Cardiac muscle cell (in vitro differentiated cells and primary cell): ENCODE results near the gene NXF1. TPM values are rescaled to one million over a fixed set of nuclear protein-coding genes. Genes with fewer than 3 reads are reported as not detected.

ENCODE experiments used
- DNase-seq, 2 donors: peaks; one replicate each; pipeline versions ENCODE4 v3.0.0 to v3.0.0-alpha.2; 2010 to 2017; ENCODE audit warnings: low read depth in 1 of 2, low spot score in 1 of 2
- H3K27ac ChIP-seq: fragments of 200-600 bp; sonication (generic); 2 replicates; pipeline ENCODE4 v1.5.1; 2016
- H3K27me3 ChIP-seq: fragments of 200-600 bp; sonication (generic); 2 replicates; pipeline ENCODE4 v1.6.0; 2016; ENCODE audit warnings: control low read depth
- H3K36me3 ChIP-seq: fragments of 200-600 bp; sonication (generic); 2 replicates; pipeline ENCODE4 v1.5.1; 2016; ENCODE audit warnings: control low read depth
- H3K4me1 ChIP-seq: fragments of 200-600 bp; sonication (generic); 2 replicates; pipeline ENCODE4 v1.8.1; 2017; ENCODE audit warnings: low read depth, mild to moderate bottlenecking, mixed run types
- H3K4me3 ChIP-seq: fragments of 200-600 bp; sonication (generic); 2 replicates; pipeline ENCODE4 v1.5.1; 2016; ENCODE audit warnings: mild to moderate bottlenecking
- H3K9me3 ChIP-seq: fragments of 200-600 bp; sonication (generic); 2 replicates; pipeline ENCODE4 v1.5.1; 2017; ENCODE audit warnings: low read depth, mild to moderate bottlenecking, control low read depth
- polyA plus RNA-seq: library from polyadenylated mRNA; unstranded; fragments of >200 nt; fragmentation: Nextera tagmentation; extraction: Ambion mirVana; gene quantifications from 2 replicates; pipeline ENCODE4 v1.2.1, GENCODE V29; 2016
- total RNA-seq: library from RNA; depleted of rRNA; stranded (reverse); fragments of >200 nt; gene quantifications from 2 replicates; pipeline ENCODE4 v1.2.3, GENCODE V29; 2016
- TF ChIP-seq, protein P1 (sequence below): IDR thresholded peaks from 2 replicates; pipeline ENCODE4 v1.5.1; 2012; ENCODE audit warnings: low read depth, mild to moderate bottlenecking, low read length

NXF1 gene
- total and polyA plus RNA-seq, 2 experiments from 2014 or later = 60.7 to 127 TPM

DNA sequence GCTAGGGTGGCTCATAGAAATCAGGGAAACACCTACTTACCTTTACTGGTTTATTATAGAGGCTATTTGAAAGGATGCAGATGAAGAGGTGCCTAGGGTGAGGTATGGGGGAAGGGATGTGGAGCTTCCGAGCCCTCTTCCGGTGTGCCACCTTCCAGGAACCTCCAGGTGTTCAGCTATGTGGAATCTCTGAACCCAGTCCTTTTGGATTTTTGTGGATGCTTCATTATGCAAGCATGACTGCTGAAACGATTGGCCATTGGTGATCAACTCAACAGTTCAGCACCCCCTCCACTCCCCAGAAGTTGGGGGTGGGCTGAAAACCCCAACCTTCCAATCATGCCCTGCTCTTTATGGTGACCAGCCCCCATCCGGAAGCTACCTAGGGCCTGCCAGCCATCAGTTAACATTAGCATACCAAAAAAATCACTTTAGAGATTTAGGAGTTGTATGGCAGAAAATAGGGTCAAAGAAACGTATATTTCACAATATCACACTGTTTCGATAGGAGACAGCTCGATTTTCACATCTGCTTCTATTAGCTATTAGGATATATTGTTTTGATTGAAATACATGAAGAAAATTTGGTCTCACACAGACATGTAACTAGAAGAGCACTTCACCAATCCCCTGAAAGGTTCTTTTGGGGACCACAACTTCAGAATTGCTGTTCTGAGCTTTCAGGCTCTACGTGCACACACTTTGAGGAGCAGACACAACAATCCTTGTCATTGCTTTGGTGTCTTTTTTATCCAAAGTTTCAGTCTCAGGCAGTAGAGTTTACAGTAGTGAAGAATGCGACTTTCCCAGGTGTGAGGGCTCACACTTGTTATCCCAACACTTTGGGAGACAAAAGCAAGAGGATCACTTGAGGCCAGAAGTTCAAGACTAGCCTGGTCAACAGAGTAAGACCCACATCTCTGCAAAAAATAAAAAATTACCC is 47.1 kb downstream of the NXF1 start:
- no peaks in the 10 kb centered on the region for H3K9me3 ChIP-seq
- H3K27ac ChIP-seq = peak overlapping the region; percentile 19
- no peak overlapping the region for H3K4me3 ChIP-seq
- no peak for DNase-seq
- TF ChIP-seq, protein P1, sequence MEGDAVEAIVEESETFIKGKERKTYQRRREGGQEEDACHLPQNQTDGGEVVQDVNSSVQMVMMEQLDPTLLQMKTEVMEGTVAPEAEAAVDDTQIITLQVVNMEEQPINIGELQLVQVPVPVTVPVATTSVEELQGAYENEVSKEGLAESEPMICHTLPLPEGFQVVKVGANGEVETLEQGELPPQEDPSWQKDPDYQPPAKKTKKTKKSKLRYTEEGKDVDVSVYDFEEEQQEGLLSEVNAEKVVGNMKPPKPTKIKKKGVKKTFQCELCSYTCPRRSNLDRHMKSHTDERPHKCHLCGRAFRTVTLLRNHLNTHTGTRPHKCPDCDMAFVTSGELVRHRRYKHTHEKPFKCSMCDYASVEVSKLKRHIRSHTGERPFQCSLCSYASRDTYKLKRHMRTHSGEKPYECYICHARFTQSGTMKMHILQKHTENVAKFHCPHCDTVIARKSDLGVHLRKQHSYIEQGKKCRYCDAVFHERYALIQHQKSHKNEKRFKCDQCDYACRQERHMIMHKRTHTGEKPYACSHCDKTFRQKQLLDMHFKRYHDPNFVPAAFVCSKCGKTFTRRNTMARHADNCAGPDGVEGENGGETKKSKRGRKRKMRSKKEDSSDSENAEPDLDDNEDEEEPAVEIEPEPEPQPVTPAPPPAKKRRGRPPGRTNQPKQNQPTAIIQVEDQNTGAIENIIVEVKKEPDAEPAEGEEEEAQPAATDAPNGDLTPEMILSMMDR = no peak
- peaks cover 8% of the 10 kb centered on the region for H3K4me1 ChIP-seq
- no peaks in the 10 kb centered on the region for H3K36me3 ChIP-seq
- H3K27me3 ChIP-seq = no peaks in the 10 kb centered on the region

DNA sequence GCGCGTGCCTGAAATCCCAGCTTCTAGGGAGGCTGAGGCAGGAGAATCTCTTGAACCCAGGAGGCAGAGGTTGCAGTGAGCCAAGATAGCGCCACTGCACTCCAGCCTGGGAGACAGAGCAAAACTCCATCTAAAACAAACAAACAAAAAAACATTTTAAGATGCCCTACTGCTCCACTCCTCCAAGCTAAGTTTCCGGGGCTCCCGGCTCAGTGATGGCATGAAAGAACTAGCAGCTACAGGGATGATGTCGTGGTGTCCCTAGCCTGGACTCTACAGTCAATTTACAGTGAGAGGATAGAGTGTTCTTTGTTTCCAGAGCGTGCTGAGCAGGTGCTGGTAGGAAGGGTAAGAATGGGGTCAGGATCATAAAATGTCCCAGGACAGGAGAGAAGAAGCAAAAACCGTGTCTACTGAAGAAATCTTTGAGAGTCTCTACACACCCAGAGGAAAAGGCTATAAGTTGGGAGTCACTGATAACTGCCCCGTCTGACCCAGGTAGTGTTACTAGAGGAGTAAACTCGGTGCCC is 50.1 kb downstream of the NXF1 start:
- Histone ChIP-seq H3K4me3 (no peak overlapping the region), H3K9me3 (no peaks in the 10 kb centered on the region), H3K4me1 (peaks cover 6% of the 10 kb centered on the region), H3K27ac (peak overlapping the region; percentile 86), H3K36me3 (peaks cover 3% of the 10 kb centered on the region), H3K27me3 (no peaks in the 10 kb centered on the region)
- no peak for DNase-seq
- TF ChIP-seq, protein P1 = no peak

DNA sequence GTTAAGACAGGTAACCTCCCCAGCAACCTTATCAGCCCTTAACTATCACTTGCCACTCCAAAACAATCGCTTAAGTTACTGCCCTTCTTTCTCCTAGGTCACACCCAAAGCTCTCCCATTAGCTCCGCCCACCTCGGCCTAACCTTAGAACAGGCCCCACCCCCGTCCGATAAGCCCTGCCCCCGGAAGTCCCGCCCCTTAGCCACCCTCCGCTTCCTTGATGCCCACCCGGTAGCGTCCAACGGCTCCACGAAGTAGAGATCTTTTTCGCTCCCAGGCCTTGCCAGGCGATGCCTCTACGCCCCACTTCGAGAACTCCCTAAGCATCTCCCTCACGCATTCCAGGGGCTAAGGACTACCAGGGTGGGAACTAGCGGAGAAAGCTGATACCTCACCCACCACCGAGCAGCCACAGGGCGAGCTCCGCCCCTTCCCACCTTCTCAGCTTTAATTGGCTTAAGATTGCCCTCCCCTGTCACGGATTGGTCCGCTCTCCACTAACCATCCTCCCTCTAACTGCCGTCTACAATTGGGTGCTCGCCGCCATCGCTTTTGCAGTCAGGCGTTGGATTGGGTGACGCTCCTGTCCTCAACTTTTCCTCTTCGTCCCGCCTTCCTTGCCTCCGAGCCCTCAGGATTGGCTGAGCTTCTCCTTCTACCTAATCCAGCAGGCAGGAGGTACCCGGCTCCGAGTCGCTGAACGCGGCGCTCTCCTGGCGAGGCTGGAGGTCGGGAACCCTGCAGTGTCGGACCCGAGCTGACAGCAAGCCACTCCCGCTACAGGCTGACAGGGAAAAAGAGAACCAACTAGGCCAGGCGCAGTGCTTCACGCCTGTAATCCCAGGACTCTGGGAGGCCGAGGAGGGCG is 51.3 kb downstream of the NXF1 start, which contains the start of gene ZBTB3:
Gene ZBTB3, minus strand, starts transcription at position 425 of the 868 bp plus-strand sequence. CDS start 496 bp downstream, outside the sequence.
- H3K9me3 ChIP-seq = no peaks in the 10 kb centered on the region
- no peaks in the 10 kb centered on the region for H3K27me3 ChIP-seq
- peak within 1 kb of the TSS; percentile 91 for H3K4me3 ChIP-seq
- peaks cover 6% of the 10 kb centered on the region for H3K4me1 ChIP-seq
- peaks cover 3% of the 10 kb centered on the region for H3K36me3 ChIP-seq
- TF ChIP-seq, protein P1 = no peak
- DNase-seq = peak; percentile 98 to 100
- peak within 1 kb of the TSS; percentile 93 for H3K27ac ChIP-seq

DNA sequence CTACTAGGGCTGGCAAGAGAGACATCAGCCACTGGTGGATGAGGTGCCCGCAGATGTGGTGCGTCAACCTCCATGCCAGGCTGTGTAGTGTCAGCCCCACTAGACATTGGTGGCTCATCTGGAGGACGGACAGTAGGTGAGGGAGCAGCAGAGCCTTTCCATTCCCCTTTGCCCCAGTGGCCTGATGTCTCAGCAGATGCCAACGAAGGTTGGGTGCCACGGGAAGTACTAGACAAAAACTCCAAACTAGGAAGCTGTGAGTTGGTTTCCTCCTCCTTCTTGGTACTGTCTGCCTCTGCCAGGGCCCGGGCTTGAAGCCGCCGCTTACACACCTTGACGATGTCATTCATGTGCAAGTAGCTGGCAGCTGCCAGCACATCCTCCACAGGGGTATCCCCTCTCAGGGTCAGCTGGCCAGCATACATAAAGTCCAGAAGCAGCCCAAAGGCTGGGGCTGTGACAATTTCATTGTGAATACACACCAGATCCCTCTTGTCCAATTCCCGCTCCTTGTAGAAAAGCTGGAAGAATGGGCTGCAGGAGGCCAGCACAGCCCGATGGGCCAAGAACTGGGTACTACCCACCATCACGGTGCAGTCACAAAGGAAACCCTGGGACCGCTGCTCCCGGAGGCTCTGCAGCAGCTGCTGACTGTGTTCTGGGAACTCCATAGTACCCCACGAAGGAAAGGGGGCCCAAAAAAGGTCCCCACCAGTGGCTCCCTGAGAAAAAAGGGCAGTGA is 52.1 kb downstream of the NXF1 start:
- Histone ChIP-seq H3K4me3 (peak overlapping the region; percentile 91), H3K4me1 (peaks cover 6% of the 10 kb centered on the region), H3K9me3 (no peaks in the 10 kb centered on the region), H3K27me3 (no peaks in the 10 kb centered on the region), H3K36me3 (peaks cover 3% of the 10 kb centered on the region), H3K27ac (peak overlapping the region; percentile 93)
- DNase-seq = no peak
- TF ChIP-seq, protein P1 = no peak
